ENCODE results near the gene NFIB. TPM values are rescaled to one million over a fixed set of nuclear protein-coding genes. Genes with fewer than 3 reads are reported as not detected.

The NFIB gene
- total and polyA plus RNA-seq, 2 of the 13 experiments (the other 11 are each of a cell fraction or from before 2014, with no cell fraction given), result 0.98 to 4.6 TPM

GRCh38 chr9:14312719-14313377, 1.1 kb downstream of the NFIB start:
- peak; percentile 43 for ATAC-seq
- H3K79me2 ChIP-seq (ENCODE audit: insufficient read depth, low read length), result peaks cover 33% of the 10 kb centered on the region
- TF ChIP-seq PRPF4 (IDR thresholded peaks at IDR 0.05; ENCODE audit: low read depth, low read length, poor library complexity, severe bottlenecking) (no peak), CBX1 (IDR thresholded peaks at IDR 0.05; ENCODE audit: low read depth) (no peak), DZIP1 (CRISPR knock-in tag; IDR thresholded peaks at IDR 0.05) (no peak), NR1H2 (CRISPR knock-in tag; IDR thresholded peaks at IDR 0.05; ENCODE audit: borderline replicate concordance, low read depth) (no peak), ATF3 (CRISPR knock-in tag; IDR thresholded peaks at IDR 0.05) (no peak), WIZ (CRISPR knock-in tag; IDR thresholded peaks at IDR 0.05) (no peak), SYNCRIP (IDR thresholded peaks at IDR 0.05; ENCODE audit: insufficient read depth, low read depth, low read length) (no peak), RFXANK (CRISPR knock-in tag; IDR thresholded peaks at IDR 0.05) (no peak), POLR2AphosphoS5 (IDR thresholded peaks at IDR 0.05; ENCODE audit: low read depth, low read length) (no peak), ZC3H4 (CRISPR knock-in tag; IDR thresholded peaks at IDR 0.05; ENCODE audit: borderline replicate concordance) (no peak), ZBTB7B (CRISPR knock-in tag; IDR thresholded peaks at IDR 0.05) (0 out of 2 replicates have a peak, but pooled peaks have one; percentile 46), HMGXB4 (CRISPR knock-in tag; IDR thresholded peaks at IDR 0.05; ENCODE audit: borderline replicate concordance in 1 of 2, low read depth in 1 of 2) (peak in 1 of 2 experiments; percentile 20; a peak in 1 of 4 replicates), FOXC1 (CRISPR knock-in tag; IDR thresholded peaks at IDR 0.05; ENCODE audit: borderline replicate concordance) (no peak), SNAPC2 (CRISPR knock-in tag; IDR thresholded peaks at IDR 0.05) (no peak), HDAC1 (CRISPR knock-in tag; IDR thresholded peaks at IDR 0.05) (0 out of 2 replicates have a peak, but pooled peaks have one; percentile 6), MEIS2 (CRISPR knock-in tag; IDR thresholded peaks at IDR 0.05) (no peak), ELF1 (CRISPR knock-in tag; IDR thresholded peaks at IDR 0.05) (no peak), UBTF (CRISPR knock-in tag; IDR thresholded peaks at IDR 0.05) (peak; percentile 56; the same call in 1 of the 2 replicates)

More at GRCh38 chr9:14312719-14313377, 1.1 kb downstream of the NFIB start:
- intact Hi-C loops (cut with micrococcal nuclease; ENCODE audit: unreplicated experiment) (no loop called here), in situ Hi-C loops (cut with HindIII; ENCODE audit: extremely low pct_ligation_motif_present, low pct_unique_long_range_greater_than_20kb) (no loop called here)
- Histone ChIP-seq H3K9me3 (ENCODE audit: low read length) (no peaks in the 10 kb centered on the region), H4K20me1 (ENCODE audit: insufficient read depth, low read length) (no peaks in the 10 kb centered on the region), H3K27ac (ENCODE audit: extremely low read length, insufficient read depth, low read length) (peak overlapping the region; percentile 87), H3K36me3 (replicated peaks in 1 of 2; ENCODE audit: control insufficient read depth in 1 of 2, insufficient read depth in 2 of 2, low read length in 2 of 2) (no peaks in the 10 kb centered on the region), H2AFZ (ENCODE audit: low read length) (no peak overlapping the region), H3K4me3 (replicated peaks in 1 of 3; ENCODE audit: insufficient read depth in 1 of 3, low read depth in 2 of 3, low read length in 3 of 3) (peak overlapping the region; percentile 72 to 80 (median 75)), H3K27me3 (ENCODE audit: control insufficient read depth in 1 of 2, insufficient read depth in 2 of 2, low read length in 2 of 2) (no peaks in the 10 kb centered on the region; a peak in 1 of 5 replicates), H3K4me1 (ENCODE audit: insufficient read depth, low read length) (peaks cover 29% of the 10 kb centered on the region; the same call in 1 of the 2 replicates), H3K4me2 (ENCODE audit: low read depth, low read length) (peak overlapping the region; percentile 59), H3K9ac (ENCODE audit: insufficient read depth, low read depth, low read length) (peak overlapping the region; percentile 67)
- CTCF ChIA-PET (ENCODE audit: low intra/inter-chr PET ratio, low total read pairs), result no interaction called here
- POLR2A ChIA-PET, result no interaction called here
- WGBS (ENCODE audit: low lambda C conversion rate), result 26% methylated on average over 11 of the region's 56 CpGs
- BruUV-seq (replicated peaks), result no TSS peak
- DNase-seq (ENCODE audit: low spot score) (no peak), FAIRE-seq (no peak)

All from HepG2 (cell line).